Activated T-cell treated with anti-CD3 and anti-CD28 coated beads for 1 hour (primary cell): ENCODE data around the gene LHX5.
"Not testable (repeated sequence)": the region's sequence is repeated elsewhere in the genome, so short reads cannot be mapped to it uniquely, and the experiment has no call there.

Experiments used
- DNase-seq: peaks from one replicate; pipeline ENCODE4 v3.0.0-alpha.2; 2020; ENCODE audit warnings: low read depth

Gene LHX5

GRCh38 chr12:113471619-113472171 lies at the start of gene LHX5:
LHX5 (minus strand) TSS chr12:113471871; CDS start chr12:113471498, 373 bp downstream.
- DNase-seq, result no peak

GRCh38 chr12:113519464-113520307 lies 48.0 kb upstream of the LHX5 start:
- DNase-seq, result no peak

GRCh38 chr12:113515082-113515856 lies 43.6 kb upstream of the LHX5 start:
- no peak for DNase-seq

GRCh38 chr12:113514602-113515001 lies 42.9 kb upstream of the LHX5 start:
- no peak for DNase-seq

- DNase-seq, result no peak
Observed at GRCh38 chr12:113512568-113512967, 40.9 kb upstream of the LHX5 start.

- no peak for DNase-seq
Observed at GRCh38 chr12:113506867-113507266, 35.2 kb upstream of the LHX5 start.

GRCh38 chr12:113505941-113506340 lies 34.3 kb upstream of the LHX5 start:
- DNase-seq, result no peak

GRCh38 chr12:113504917-113505316 lies 33.2 kb upstream of the LHX5 start:
- DNase-seq, result no peak

GRCh38 chr12:113500782-113501311 lies 29.2 kb upstream of the LHX5 start:
- no peak for DNase-seq

GRCh38 chr12:113500306-113500675 lies 28.6 kb upstream of the LHX5 start:
- DNase-seq, result no peak

GRCh38 chr12:113498490-113498889 lies 26.8 kb upstream of the LHX5 start:
- no peak for DNase-seq

- no peak for DNase-seq
Observed at GRCh38 chr12:113497693-113498092, 26.0 kb upstream of the LHX5 start.

- DNase-seq, result not testable (repeated sequence)
Observed at GRCh38 chr12:113495941-113496340, 24.3 kb upstream of the LHX5 start.

- no peak for DNase-seq
Observed at GRCh38 chr12:113488322-113488721, 16.7 kb upstream of the LHX5 start.

GRCh38 chr12:113486722-113487121 lies 15.1 kb upstream of the LHX5 start:
- DNase-seq, result no peak

GRCh38 chr12:113485330-113485729 lies 13.7 kb upstream of the LHX5 start:
- no peak for DNase-seq

GRCh38 chr12:113482334-113482733 lies 10.7 kb upstream of the LHX5 start:
- DNase-seq, result no peak

- DNase-seq, result no peak
Observed at GRCh38 chr12:113480336-113480971, 8.8 kb upstream of the LHX5 start.

- DNase-seq, result peak; percentile 31
Observed at GRCh38 chr12:113479590-113480335, 8.1 kb upstream of the LHX5 start.

- no peak for DNase-seq
Observed at GRCh38 chr12:113479216-113479589, 7.5 kb upstream of the LHX5 start.

- DNase-seq, result no peak
Observed at GRCh38 chr12:113478351-113479011, 6.8 kb upstream of the LHX5 start.
